AG04450 (cell line): ENCODE data around the gene DCTN3. TPM values are rescaled to one million over a fixed set of nuclear protein-coding genes. Genes with fewer than 3 reads are reported as not detected.

Experiments used
- CTCF ChIA-PET: fragments of 300-600, 350-600 bp; formaldehyde crosslinking; extraction: SDS; loops from one replicate; lab custom pipeline; 2022; ENCODE audit warnings: antibody characterized with exemption, inconsistent platforms; lab: Charles Lee
- POLR2A ChIA-PET: fragments of 350-600 bp; formaldehyde crosslinking; extraction: SDS; loops from one replicate; lab custom pipeline; 2021; ENCODE audit warnings: antibody characterized with exemption, inconsistent platforms; lab: Yijun Ruan, JAX
- DNase-seq: peaks from one replicate; pipeline ENCODE4 v3.0.0-alpha.2; 2011; ENCODE audit warnings: low read depth, low spot score
- H3K27ac ChIP-seq: one replicate; pipeline ENCODE4 v1.5.1; 2012; ENCODE audit warnings: low read depth, low read length, control low read depth
- H3K27me3 ChIP-seq: one replicate; pipeline ENCODE4 v1.6.0; 2012; ENCODE audit warnings: low read length; ENCODE audit not compliant: control insufficient read depth, insufficient read depth
- H3K4me3 ChIP-seq: 2 replicates; pipeline ENCODE4 v1.5.1; 2011; ENCODE audit warnings: mild to moderate bottlenecking, low read depth, low read length, control low read depth
- H3K9me3 ChIP-seq: 2 replicates; pipeline ENCODE4 v1.5.1; 2012; ENCODE audit warnings: low read length; ENCODE audit not compliant: control insufficient read depth, insufficient read depth
- CTCF ChIP-seq: IDR thresholded peaks from 2 replicates; pipeline ENCODE4 v1.5.1; 2011; ENCODE audit warnings: low read depth, low read length, control low read depth, inconsistent platforms
- polyA plus RNA-seq: library from polyadenylated mRNA; depleted of rRNA; stranded (reverse); fragments of >200 nt; gene quantifications from 2 replicates; pipeline ENCODE4 v1.2.3, GENCODE V29; 2011

The DCTN3 gene
- polyA plus RNA-seq, 1 experiment = 97.6 TPM

GRCh38 chr9:34630402-34631154, 10.3 kb upstream of the DCTN3 start:
- Histone ChIP-seq H3K4me3 (no peak overlapping the region), H3K9me3 (no peaks in the 10 kb centered on the region), H3K27me3 (peaks cover 53% of the 10 kb centered on the region), H3K27ac (no peak overlapping the region)
- ChIA-PET POLR2A (no interaction called here), CTCF (interaction anchor here (0.6 to 2.2 kb wide), 3 partner anchors 10 to 72 kb away, joined by 3 to 5 read pairs (median 3); partner anchors contain the start of gene DCTN3)
- DNase-seq = no peak
- TF ChIP-seq CTCF = no peak

GRCh38 chr9:34629491-34629808, 9.2 kb upstream of the DCTN3 start:
- no peak overlapping the region for H3K27ac ChIP-seq
- H3K9me3 ChIP-seq = no peaks in the 10 kb centered on the region
- no peak for DNase-seq
- CTCF ChIA-PET = interaction anchor here (1.3 to 2.2 kb wide), 2 partner anchors 73 to 226 kb away, joined by 3 to 5 read pairs; no protein-coding TSS in a partner anchor
- H3K4me3 ChIP-seq = no peak overlapping the region
- POLR2A ChIA-PET = no interaction called here
- H3K27me3 ChIP-seq = peaks cover 64% of the 10 kb centered on the region
- TF ChIP-seq CTCF = no peak

- H3K27me3 ChIP-seq = peaks cover 70% of the 10 kb centered on the region
- no peak for DNase-seq
- no peak for TF ChIP-seq CTCF
- ChIA-PET POLR2A (no interaction called here), CTCF (interaction anchor here (1.3 kb wide), 1 partner anchor 225 kb away, joined by 3 read pairs; no protein-coding TSS in a partner anchor)
- H3K27ac ChIP-seq = no peak within 1 kb of the TSS
- peak within 1 kb of the TSS; percentile 44 for H3K4me3 ChIP-seq
- no peaks in the 10 kb centered on the region; the same call in 1 of the 2 replicates for H3K9me3 ChIP-seq
These were observed 8.6 kb upstream of the DCTN3 start, which contains the start of gene ARID3C for GRCh38 chr9:34628656-34629490. TSS of gene ARID3C (minus strand) at chr9:34629066. CDS start at chr9:34628014, 1,052 bp downstream.

- Histone ChIP-seq H3K4me3 (peak overlapping the region; percentile 44; the same call in 1 of the 2 replicates), H3K9me3 (no peaks in the 10 kb centered on the region; the same call in 1 of the 2 replicates), H3K27me3 (peaks cover 79% of the 10 kb centered on the region), H3K27ac (no peak overlapping the region)
- no peak for TF ChIP-seq CTCF
- ChIA-PET POLR2A (no interaction called here), CTCF (no interaction called here)
- no peak for DNase-seq
These were observed 7.7 kb upstream of the DCTN3 start for GRCh38 chr9:34627716-34628655.
